Limb (tissue), 2 donors: Measurements from ENCODE around the gene ANKRD18B.
"Not testable (repeated sequence)": the region's sequence is repeated elsewhere in the genome, so short reads cannot be mapped to it uniquely, and the experiment has no call there.

Experiments used
- DNase-seq, 2 donors: peaks; one replicate each; pipeline ENCODE4 v3.0.0-alpha.2; 2016; ENCODE audit errors: extremely low spot score in 2 of 2

Gene ANKRD18B

DNA sequence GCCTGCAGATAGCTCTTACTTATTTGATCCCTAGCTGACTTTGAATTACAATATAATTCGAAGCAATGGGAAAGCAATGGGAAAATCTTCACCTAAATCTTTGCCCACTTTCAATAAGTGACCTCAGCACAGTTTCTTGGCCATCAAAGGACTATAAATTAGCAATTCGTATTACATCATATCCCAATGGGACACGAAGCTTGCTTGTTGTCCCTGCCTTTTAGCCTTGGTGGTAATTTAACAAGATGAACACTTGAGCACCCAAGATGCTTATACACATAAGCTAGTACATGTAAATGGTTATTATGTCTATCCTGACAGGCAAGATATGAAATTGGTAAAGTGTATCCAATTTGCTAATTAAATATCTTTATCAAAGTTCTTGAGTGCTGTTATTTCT lies 9.9 kb downstream of the ANKRD18B start:
- DNase-seq: not testable (repeated sequence)

DNA sequence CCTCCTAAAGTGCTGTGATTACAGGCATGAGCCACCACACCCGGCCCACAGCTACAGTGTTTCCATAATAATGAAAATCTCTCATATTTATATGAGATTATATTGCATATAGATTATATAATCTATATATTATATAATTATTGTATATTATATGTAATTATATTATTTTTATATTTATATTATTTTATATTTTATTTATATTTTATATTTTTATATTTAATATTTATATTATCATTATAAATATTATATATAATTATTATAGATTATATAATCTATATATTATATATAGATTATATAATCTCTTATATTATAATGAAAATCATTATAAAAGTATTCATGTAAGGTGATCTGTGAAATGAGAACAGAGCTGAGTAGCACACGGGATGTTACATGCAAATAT lies 11.5 kb downstream of the ANKRD18B start:
- DNase-seq: no peak

DNA sequence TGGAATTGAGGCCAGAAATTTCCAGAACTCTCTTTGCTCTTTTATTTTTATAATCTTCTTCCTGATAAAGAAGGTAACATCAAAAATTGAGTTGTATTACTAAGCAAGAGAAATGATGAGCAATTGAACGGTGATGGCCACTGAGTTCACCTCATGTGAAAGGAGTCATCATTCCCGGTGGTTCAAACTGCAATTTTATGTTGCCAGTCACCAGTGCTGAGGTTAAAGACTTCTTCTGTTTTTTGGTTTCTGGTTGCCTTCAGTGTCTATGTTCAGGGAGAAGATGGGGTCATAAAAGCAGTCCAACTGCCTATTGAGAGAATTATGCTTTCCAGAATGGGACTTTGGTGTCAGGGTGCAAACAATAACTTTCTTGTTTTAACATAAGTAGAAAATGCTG lies 19.4 kb downstream of the ANKRD18B start:
- DNase-seq: not testable (repeated sequence)

DNA sequence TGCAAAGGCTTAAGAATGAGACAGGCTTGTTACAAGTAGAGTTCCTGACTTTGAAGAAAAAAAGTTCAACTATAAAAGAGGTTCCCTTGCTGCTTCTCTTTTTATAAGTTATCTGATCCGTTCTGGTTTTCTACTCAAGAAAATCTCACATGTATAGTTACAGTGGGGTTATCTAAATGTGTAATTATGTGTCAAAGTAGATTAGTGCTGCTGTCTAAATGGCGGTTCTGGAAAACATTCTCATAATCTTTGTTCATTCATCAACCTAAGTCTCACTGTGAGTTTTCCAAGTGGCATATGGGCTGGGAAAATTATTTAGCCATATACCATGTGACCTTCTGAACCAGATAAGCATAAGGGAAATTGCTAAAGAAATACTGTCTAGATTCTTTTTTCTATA lies 21.7 kb downstream of the ANKRD18B start:
- DNase-seq: not testable (repeated sequence)

DNA sequence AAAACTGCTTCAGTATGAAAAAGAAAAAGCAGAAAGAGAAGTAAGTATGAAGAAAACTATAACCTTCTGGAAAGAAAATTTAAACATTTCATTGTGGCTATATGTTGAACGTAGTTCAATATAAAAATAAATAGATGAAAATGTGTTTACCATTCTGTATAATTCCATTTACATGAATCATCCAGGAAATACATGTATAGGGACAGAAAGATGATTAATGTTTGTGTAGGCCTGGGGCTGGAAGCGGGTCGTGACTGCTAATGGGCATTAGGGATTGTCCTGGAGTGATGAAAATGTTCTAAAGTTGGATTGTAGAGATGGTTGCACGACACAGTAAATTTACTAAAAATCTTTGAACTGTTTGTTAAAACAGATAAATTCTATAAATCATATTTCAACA lies 24.8 kb downstream of the ANKRD18B start:
- not testable (repeated sequence) for DNase-seq

DNA sequence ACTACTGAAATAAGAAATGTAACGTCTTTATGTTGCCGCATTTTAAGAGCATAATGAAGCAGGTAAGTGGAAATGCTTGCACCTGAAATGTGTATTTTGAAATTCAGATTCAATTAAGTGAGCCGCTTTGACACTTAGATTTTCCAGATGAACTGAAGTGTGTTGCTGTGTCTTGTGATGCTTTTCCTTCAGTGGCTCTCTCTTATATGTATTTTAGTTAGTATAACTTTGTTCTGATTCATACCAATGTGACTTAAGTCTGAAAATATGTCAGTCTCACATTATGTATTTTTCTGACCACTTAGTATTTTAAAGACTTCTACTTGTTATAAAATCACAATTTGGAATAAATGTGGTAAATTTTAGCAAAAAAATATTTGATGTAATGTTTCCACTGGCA lies 25.4 kb downstream of the ANKRD18B start:
- DNase-seq: not testable (repeated sequence)

DNA sequence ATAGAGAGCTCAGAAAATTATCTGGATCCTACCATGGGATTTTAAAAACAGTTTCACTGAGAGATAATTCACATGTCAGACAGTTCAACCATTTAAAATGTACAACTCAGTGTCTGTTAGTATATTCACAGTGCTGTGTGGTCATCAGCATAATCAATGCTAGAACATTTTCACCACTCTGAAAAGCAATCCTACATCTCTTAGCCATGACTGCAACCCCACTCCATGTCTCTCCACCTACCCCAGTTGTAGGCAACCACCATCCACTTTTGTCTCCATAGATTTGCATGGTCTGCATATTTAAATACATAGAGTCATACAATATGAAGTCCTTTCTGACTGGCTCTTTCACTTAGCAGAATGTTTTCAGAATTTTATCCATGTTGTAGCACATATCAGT lies 27.1 kb downstream of the ANKRD18B start:
- DNase-seq: not testable (repeated sequence)

DNA sequence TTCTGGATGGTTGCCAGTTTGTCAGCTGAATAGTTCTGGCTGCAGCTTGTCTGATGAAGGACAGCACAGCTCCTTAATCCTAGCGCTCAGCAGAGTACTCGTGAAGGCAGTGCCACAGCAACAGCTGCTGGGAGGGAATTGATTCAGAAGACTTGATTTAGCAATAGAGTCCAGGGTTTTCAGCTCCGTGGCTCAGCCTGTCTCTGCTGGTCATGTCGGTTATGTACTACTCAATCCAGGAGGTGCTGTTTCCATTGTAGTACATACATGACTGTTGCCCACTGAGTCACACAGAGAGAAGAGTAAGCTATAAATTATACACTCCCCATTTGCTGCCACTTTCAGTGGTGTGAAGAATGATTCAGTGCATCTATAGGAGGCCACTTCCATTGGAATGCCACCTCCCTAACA lies 28.3 kb downstream of the ANKRD18B start:
- peak in 1 of 2 donors; percentile 54 for DNase-seq

DNA sequence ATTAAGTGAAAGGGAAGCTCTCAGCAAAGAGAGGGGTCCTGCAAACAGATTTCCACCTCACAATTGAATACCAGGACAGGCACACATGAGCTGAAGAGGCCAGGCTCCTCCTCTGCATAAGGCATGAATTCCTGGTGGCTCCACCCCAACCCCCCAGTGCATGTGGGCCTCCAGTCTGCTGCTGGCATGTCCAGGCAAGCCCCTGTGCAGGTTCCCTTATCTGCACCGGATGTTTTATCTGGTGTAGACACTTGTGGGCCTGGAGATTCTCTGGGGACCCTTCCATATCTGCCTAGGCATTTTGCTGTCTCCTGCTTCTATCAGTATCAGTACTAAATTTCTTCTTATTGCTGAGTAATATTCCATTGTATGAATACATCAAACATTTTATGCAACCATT lies 36.2 kb downstream of the ANKRD18B start:
- DNase-seq: not testable (repeated sequence)

DNA sequence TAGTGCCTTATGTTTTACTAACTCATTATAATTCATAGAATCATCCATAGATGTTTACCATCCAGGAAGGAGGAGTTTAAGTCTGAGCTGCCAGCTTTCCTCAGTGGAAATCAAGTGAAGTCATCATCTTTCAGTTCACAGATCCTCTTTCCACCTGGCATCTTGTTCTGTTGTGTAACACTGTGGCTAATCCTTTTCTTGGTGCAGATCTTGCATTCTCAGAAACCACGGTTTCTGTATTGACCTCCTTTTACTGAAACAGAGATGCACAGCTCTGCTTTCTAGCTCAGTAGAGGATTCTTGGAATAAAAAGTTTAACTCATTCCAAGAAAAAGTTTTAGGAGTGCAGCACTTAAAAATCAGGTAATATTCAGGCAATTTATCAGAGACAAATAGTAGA lies 38.1 kb downstream of the ANKRD18B start:
- DNase-seq: not testable (repeated sequence)

DNA sequence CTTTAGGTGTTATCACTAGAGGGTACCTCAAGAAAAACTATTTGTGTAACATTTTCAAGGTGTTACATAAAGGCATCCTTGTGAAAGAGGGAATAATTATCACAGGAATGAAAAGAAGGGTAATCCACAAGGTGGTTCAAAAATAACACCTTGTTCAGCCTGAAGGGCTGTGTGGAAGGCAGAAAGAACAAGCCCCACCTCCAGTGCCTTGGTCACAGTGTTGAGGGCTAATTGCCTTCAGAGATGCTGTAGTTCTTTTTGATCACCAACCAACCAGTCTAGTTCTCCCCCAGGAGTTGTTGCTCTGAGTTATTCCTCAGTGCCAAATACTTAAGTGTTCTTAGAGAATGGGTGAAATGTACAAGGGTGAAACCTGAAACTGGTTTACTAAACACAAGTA lies 43.7 kb downstream of the ANKRD18B start:
- DNase-seq: not testable (repeated sequence)

DNA sequence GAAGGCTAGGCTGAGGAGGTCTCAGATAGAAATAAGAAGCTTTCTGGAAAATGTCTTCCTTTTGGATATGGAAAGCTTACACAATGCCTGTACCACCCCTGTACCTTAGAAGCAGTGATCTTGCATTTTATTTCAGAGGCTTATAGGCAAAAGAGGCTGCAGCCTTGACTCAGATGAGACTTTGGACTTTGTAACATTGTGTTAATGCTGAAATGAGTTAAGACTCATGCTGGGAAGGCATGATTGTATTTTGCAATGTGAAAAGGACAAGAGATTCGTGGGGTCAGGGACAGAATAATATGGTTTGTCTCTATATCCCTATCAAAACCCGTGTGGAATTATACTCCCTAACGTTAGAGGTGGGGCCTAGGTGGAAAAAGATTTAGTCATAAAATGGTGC lies 53.7 kb downstream of the ANKRD18B start:
- not testable (repeated sequence) for DNase-seq

DNA sequence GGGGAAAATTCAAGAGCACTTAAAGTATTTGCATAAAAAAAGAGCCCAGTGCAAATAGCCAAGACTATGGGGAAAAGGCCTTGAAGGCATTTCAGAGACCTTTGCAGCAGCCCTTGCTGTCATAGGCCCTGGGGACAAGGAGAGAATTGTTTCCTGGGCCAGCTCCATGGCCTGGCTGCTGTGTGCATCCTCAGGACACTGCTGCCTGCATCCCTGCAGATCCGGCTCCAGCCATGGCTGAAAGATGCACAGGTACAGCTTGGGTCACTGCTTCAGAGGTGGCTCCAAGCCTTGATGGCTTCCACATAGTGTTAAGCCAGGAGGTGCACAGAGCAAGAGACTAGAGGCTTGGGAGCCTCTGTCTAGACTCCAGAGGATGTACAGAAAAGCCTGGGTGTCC lies 55.9 kb downstream of the ANKRD18B start:
- DNase-seq: not testable (repeated sequence)

DNA sequence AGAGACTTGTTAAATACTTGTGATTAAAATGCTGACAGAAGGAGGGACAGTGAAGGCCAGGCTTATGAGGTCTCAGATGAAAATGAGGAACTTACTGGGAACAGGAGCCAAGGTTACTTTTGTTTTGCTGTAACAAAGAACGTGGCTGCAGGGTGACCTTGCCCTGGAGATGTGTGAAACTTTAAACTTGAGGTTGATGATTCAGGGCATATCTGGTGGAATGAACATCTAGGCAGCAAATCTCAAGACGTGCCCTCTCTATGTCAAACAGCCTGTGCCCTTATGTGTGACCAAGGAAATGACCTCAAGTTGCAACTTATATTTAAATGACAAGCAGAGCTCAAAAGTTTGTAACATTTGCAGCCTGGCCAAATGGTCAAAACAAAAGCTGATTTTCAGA lies 58.6 kb downstream of the ANKRD18B start:
- not testable (repeated sequence) for DNase-seq

DNA sequence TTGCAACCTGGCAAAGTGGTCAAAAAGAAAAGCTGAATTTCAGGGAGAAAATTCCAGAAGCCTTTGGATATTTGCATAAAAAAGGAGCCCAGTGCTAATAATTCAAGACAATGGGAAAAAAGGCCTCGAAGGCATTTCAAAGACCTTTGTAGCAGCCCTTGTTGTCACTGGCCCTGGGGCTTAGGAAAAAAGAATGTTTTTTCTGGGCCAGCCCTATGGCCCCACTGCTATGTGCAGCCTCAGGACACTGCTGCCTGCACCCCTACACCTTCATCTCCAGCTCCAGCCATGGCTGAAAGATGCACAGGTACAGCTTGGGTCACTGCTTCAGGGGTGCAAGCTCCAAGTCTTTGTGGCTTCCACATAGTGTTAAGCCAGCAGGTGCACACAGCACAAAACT lies 62.1 kb downstream of the ANKRD18B start:
- DNase-seq: not testable (repeated sequence)

DNA sequence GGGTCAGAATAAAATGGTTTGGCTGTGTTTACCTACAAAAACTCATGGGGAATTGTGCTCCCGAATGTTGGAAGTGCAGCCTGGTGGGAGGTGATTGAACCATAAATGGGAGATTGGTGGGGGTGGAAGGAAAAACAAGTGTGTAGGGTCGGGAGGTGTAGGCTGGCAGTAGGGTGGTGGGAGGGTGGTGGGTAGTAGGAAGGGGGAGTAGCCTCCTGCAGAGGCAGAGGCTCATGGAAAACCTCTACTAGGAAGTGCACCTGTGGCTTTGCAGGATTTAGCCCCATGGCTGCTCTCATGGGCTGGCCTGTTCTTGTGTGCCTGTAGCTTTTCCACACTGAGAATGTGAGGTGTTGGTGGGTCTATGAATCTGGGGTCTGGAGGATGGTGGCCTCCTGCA lies 63.7 kb downstream of the ANKRD18B start:
- DNase-seq: not testable (repeated sequence)

DNA sequence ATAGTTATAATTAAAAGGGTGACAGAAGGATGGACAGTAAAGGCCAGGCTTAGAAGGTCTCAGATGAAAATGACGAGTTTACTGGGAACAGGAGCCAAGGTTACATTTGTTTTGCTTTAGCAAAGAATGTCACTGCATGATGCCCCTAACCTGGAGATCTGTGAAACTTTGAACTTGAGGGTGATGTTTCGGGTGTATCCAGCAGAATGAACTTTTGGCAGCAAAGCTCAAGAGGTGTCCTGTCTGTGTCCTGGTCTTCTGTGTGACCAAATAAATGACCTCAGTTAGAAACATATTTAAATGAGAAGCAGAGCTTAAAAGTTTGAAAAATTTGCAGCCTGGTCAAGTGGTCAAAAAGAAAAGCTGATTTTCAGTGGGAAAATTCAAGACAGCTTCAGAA lies 64.8 kb downstream of the ANKRD18B start:
- DNase-seq: not testable (repeated sequence)

DNA sequence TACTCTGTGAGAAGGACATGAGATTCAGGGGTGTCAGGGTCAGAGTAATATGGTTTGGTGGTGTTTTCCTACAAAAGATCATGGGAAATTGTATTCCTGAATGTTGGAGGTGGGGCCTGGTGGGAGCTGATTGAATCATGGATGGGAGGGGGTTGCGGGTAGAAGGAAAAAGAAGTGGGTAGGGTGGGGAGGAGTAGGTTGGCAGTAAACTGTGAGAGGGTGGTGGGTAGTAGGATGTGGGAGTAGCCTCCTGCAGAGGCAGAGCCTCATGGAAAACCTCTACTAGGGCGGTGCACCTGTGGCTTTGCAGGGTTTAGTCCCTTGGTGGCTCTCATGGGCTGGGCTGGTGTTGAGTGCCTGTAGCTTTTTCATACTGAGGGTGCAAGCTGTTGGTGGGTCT lies 66.8 kb downstream of the ANKRD18B start:
- not testable (repeated sequence) for DNase-seq

DNA sequence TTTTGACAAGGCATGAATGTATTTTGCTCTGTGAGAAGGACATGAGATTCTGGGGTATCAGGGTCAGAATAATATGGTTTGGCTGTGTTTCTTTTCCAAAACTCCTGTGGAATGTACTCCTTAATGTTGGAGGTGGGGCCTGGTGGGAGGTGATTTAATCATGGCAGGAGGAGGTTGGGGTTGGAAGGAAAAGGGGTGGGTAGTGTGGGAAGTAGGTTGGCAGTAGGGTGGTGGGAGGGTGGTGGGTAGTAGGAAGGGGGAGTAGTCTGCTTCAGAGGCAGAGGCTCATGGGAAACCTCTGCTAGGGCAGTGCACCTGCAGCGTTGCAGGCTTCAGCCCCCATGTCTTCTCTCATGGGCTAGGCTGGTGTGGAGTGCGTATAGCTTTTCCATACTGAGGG lies 72.9 kb downstream of the ANKRD18B start:
- not testable (repeated sequence) for DNase-seq

DNA sequence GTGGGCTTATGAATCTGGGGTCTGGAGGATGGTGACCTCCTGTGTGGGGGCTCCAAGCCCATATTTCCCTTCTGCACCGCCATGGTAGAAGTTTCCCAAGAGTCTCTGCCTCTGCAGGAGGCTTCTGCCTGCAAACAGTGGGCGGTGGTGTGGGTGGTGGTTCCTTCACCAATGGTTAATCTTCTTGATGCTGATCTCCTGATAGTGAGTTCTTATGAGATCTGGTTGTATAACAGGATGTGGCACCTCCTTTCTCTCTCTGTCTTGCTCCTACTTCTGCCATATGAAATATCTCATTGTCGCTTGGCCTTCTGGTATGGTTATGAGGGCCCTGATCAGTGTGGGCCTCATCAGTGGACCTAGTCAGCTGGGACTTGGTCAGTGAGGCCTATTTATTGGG lies 73.3 kb downstream of the ANKRD18B start:
- not testable (repeated sequence) for DNase-seq

DNA sequence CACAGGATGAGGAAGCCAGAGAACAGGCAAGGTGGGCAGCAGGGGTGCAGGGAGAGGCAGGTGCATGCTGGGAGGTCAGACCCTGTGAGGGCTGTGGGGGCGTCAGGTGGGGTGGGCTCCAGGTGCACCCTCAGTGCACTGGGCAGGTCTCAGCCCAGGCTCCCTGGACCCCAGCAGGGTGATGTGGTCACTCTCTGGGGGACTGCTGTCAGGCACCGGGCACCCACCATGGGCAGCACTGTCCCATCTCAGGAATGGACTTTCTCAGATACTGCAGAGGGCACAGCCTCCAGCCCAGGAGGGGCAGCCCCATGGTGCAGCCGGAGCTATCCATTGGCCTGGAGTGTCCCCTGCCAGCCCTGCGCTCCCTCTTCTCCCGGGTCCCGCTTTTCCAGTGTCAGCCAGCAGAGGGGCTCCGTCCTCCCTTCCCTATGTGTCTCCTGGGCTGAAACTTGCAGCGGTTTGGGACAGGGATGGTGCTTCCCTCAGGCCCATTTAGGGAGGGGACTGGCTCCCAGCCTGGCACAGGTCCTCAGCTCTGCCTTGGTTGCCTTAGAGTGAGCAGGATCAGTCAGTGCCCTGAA lies 74.8 kb downstream of the ANKRD18B start:
- DNase-seq: not testable (repeated sequence)

DNA sequence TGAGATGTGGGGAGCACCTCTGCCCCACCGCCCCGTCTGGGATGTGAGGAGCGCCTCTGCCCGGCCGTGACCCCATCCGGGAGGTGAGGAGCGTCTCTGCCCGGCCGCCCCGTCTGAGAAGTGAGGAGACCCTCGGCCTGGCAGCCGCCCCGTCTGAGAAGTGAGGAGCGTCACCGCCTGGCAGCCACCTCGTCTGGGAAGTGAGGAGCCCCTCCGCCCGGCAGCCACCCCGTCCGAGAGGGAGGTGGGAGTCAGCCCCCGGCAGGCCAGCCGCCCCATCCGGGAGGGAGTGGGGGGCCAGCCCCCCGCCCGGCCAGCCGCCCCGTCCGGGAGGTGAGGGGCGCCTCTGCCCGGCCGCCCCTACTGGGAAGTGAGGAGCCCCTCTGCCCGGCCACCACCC lies 76.9 kb downstream of the ANKRD18B start:
- DNase-seq: not testable (repeated sequence)

DNA sequence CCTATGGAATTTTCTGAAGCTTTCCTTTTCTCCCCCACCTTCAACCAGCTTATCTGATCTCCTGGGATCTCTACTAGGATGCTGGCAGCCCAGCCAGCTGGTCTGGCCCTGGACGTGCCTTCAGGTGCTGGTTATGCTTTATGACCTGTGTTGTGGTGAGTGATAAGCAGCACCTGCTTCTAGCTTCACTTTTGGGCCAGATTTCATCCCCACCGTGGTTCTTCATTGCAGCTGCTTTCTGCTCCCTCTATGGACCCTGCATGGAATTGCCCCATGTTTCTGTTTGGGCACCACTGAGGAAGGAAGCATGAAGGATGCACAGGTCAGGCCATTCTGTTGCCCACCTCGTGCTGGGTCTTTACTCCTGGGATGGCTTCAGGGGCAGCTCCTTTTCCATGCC lies 80.2 kb downstream of the ANKRD18B start:
- DNase-seq: not testable (repeated sequence)

DNA sequence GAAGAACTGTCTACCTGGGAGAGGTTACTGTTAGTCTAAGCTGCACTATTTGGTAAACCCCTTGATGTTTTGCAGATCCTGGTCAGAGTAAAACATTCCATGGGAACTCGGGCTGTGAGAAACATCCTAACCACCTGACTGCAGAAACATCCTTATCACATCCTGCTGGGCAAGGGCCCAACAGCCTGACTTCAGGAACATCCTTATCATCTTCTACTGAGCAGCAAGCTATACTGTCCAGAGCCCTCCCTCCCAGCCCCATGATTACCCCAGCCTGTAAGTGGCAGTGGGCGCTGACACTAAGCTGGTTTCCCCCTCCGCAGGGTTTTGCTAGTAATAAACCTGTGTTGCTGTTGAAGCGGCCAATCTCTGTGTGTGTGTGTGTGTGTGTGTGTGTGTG lies 80.9 kb downstream of the ANKRD18B start:
- not testable (repeated sequence) for DNase-seq
